Measurements from ENCODE around the gene PRPF18. TPM values are rescaled to one million over a fixed set of nuclear protein-coding genes. Genes with fewer than 3 reads are reported as not detected.

The PRPF18 gene
- total RNA-seq, 1 experiment from 2014 or later, result 21.9 TPM

DNA sequence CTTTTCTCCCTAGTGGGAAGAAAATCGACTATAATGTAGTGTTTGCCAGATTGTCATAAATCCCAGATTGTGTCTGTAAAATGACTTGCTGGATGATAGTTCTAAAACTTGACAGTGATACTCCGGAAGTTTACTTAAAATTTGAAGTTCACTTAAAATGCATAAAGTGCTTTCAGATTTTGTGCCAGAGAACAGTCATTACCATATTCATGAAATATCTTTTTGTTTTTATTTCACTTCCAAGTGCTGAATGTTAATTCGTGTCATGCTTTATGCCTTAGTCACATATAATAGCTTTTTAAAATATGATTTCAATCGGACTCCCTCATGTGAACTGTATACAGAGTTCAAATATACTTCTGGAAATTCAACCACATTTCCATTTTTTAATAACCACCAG is 30.4 kb downstream of the PRPF18 start:
- no TSS peak for BruUV-seq (replicated peaks)
- no peaks in the 10 kb centered on the region for H3K27me3 ChIP-seq (replicated peaks; ENCODE audit: insufficient read depth, low read depth, low read length, poor library complexity)
- TF ChIP-seq EZH2 (IDR thresholded peaks at IDR 0.05; ENCODE audit: borderline replicate concordance, low read depth, low read length, poor library complexity, severe bottlenecking), result no peak
- TF ChIP-seq, protein P1, sequence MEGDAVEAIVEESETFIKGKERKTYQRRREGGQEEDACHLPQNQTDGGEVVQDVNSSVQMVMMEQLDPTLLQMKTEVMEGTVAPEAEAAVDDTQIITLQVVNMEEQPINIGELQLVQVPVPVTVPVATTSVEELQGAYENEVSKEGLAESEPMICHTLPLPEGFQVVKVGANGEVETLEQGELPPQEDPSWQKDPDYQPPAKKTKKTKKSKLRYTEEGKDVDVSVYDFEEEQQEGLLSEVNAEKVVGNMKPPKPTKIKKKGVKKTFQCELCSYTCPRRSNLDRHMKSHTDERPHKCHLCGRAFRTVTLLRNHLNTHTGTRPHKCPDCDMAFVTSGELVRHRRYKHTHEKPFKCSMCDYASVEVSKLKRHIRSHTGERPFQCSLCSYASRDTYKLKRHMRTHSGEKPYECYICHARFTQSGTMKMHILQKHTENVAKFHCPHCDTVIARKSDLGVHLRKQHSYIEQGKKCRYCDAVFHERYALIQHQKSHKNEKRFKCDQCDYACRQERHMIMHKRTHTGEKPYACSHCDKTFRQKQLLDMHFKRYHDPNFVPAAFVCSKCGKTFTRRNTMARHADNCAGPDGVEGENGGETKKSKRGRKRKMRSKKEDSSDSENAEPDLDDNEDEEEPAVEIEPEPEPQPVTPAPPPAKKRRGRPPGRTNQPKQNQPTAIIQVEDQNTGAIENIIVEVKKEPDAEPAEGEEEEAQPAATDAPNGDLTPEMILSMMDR (conservative IDR thresholded peaks at IDR 0.05; ENCODE audit: low read depth, low read length), result no peak
- no peak overlapping the region for H3K4me3 ChIP-seq (ENCODE audit: low read depth, low read length, poor library complexity, severe bottlenecking)
- H3K27ac ChIP-seq (ENCODE audit: low read depth, low read length, poor library complexity, severe bottlenecking), result no peak overlapping the region
- peak; percentile 59 for DNase-seq (ENCODE audit: low spot score)
- no peaks in the 10 kb centered on the region for H3K9me3 ChIP-seq (ENCODE audit: low read depth, low read length, poor library complexity, severe bottlenecking)
- intact Hi-C loops (cut with micrococcal nuclease; ENCODE audit: unreplicated experiment), result loop anchor here (10.0 kb wide), 1 partner anchor 858 kb away; no protein-coding TSS in a partner anchor
- POLR2A ChIA-PET (ENCODE audit: low non-redundant PET), result no interaction called here
- CTCF ChIA-PET, result no interaction called here
- H3K36me3 ChIP-seq (ENCODE audit: insufficient read depth, low read length, poor library complexity, severe bottlenecking), result no peaks in the 10 kb centered on the region
- H3K4me1 ChIP-seq (ENCODE audit: insufficient read depth, low read length, poor library complexity, severe bottlenecking), result peaks cover 40% of the 10 kb centered on the region

DNA sequence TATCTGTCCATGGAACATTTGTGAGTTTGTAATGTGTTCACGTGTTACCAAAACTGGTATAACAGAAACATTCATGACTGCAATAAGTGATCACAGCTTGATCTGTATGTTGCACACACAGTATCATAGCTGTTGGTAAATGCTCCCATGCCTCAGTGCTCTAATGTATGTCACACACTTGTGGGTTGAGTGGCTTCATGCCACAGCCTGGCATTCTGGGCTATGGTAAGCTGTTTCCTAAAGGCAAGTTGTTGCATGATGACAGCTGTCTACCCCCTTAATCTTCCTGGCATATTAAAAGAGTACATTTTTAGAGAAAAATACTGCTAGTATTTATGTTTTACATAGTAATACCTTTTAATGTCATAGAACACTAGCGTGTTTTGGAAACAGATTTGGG is 35.2 kb downstream of the PRPF18 start:
- no TSS peak for BruUV-seq (replicated peaks)
- intact Hi-C loops (cut with micrococcal nuclease; ENCODE audit: unreplicated experiment), result no loop called here
- DNase-seq (ENCODE audit: low spot score), result no peak
- Histone ChIP-seq H3K36me3 (ENCODE audit: insufficient read depth, low read length, poor library complexity, severe bottlenecking) (no peaks in the 10 kb centered on the region), H3K27me3 (replicated peaks; ENCODE audit: insufficient read depth, low read depth, low read length, poor library complexity) (no peaks in the 10 kb centered on the region), H3K27ac (ENCODE audit: low read depth, low read length, poor library complexity, severe bottlenecking) (no peak overlapping the region), H3K9me3 (ENCODE audit: low read depth, low read length, poor library complexity, severe bottlenecking) (no peaks in the 10 kb centered on the region), H3K4me3 (ENCODE audit: low read depth, low read length, poor library complexity, severe bottlenecking) (no peak overlapping the region), H3K4me1 (ENCODE audit: insufficient read depth, low read length, poor library complexity, severe bottlenecking) (peaks cover 7% of the 10 kb centered on the region)
- ChIA-PET POLR2A (ENCODE audit: low non-redundant PET) (no interaction called here), CTCF (no interaction called here)
- TF ChIP-seq, protein P1 (conservative IDR thresholded peaks at IDR 0.05; ENCODE audit: low read depth, low read length), result no peak
- no peak for TF ChIP-seq EZH2 (IDR thresholded peaks at IDR 0.05; ENCODE audit: borderline replicate concordance, low read depth, low read length, poor library complexity, severe bottlenecking)

GRCh38 chr10:13624630-13625029 is 37.9 kb downstream of the PRPF18 start:
- Histone ChIP-seq H3K4me3 (ENCODE audit: low read depth, low read length, poor library complexity, severe bottlenecking) (no peak overlapping the region), H3K27me3 (replicated peaks; ENCODE audit: insufficient read depth, low read depth, low read length, poor library complexity) (no peaks in the 10 kb centered on the region), H3K4me1 (ENCODE audit: insufficient read depth, low read length, poor library complexity, severe bottlenecking) (no peaks in the 10 kb centered on the region), H3K27ac (ENCODE audit: low read depth, low read length, poor library complexity, severe bottlenecking) (no peak overlapping the region), H3K9me3 (ENCODE audit: low read depth, low read length, poor library complexity, severe bottlenecking) (no peaks in the 10 kb centered on the region), H3K36me3 (ENCODE audit: insufficient read depth, low read length, poor library complexity, severe bottlenecking) (no peaks in the 10 kb centered on the region)
- ChIA-PET CTCF (no interaction called here), POLR2A (ENCODE audit: low non-redundant PET) (no interaction called here)
- BruUV-seq (replicated peaks), result no TSS peak
- intact Hi-C loops (cut with micrococcal nuclease; ENCODE audit: unreplicated experiment), result no loop called here
- no peak for TF ChIP-seq EZH2 (IDR thresholded peaks at IDR 0.05; ENCODE audit: borderline replicate concordance, low read depth, low read length, poor library complexity, severe bottlenecking)
- no peak for DNase-seq (ENCODE audit: low spot score)
